Breast epithelium (tissue), 3 donors: ENCODE data around the gene OR2J1.

Source experiments
- POLR2A ChIP-seq: fragments of 450-650 bp; IDR thresholded peaks from one replicate; pipeline ENCODE4 v1.6.1; 2016; ENCODE audit warnings: antibody characterized with exemption, mild to moderate bottlenecking, moderate library complexity
- POLR2AphosphoS5 ChIP-seq, 3 donors: sonication (generic); formaldehyde crosslinking; IDR thresholded peaks; one replicate each; pipeline ENCODE4 v1.6.1; 2017; ENCODE audit warnings: antibody characterized with exemption in 3 of 3
- TF ChIP-seq, protein P1 (sequence below), 3 donors: fragments of 450-650 bp; IDR thresholded peaks; one replicate each; pipeline ENCODE4 v1.5.1; 2016 to 2017; ENCODE audit warnings: antibody characterized with exemption in 3 of 3, mild to moderate bottlenecking in 3 of 3, moderate library complexity in 3 of 3

DNA sequence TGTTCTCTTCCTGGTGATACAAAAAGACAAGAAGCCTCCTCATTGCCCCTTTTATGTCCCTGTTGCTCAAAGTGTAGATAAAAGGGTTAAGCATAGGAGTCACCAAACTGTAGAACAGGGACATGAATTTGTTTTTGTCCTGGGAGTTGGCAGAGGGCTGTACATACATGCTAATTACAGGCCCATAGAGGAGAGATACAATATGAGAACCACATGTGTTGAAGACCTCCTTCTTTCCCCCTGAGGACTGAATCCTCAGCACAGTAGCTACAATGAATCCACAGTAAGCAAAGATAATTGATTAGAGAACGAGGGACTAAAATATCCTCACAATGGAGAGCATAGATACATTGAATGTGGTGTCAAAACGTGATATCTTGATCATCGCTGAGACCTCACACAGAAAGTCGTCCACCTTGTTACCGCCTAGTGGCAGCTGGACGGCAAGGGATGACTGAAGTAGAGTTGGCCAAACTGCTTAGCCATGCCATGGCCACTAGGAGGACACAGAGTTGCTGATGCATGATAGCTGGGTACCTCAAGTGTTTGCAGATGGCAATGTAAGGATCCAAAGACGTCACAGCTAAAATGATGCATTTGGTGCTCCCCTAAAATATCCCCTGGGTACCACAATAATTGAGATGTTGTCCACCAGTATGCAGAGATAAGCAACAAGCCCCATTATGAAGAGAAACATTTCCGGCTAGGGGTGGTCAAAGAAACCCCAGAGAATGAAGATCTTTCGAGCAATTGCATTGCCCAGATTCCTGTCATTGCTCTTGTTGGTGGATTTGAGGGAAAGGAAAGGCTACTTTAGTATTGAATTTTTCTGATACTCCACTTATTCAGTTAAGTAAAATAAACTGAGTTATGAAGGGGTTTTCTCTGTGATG, 27.2 kb upstream of the OR2J1 start:
- TF ChIP-seq, protein P1, sequence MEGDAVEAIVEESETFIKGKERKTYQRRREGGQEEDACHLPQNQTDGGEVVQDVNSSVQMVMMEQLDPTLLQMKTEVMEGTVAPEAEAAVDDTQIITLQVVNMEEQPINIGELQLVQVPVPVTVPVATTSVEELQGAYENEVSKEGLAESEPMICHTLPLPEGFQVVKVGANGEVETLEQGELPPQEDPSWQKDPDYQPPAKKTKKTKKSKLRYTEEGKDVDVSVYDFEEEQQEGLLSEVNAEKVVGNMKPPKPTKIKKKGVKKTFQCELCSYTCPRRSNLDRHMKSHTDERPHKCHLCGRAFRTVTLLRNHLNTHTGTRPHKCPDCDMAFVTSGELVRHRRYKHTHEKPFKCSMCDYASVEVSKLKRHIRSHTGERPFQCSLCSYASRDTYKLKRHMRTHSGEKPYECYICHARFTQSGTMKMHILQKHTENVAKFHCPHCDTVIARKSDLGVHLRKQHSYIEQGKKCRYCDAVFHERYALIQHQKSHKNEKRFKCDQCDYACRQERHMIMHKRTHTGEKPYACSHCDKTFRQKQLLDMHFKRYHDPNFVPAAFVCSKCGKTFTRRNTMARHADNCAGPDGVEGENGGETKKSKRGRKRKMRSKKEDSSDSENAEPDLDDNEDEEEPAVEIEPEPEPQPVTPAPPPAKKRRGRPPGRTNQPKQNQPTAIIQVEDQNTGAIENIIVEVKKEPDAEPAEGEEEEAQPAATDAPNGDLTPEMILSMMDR (IDR thresholded peaks at IDR 0.05): peak in 2 of 3 donors; percentile 9 to 35
- TF ChIP-seq POLR2AphosphoS5 (IDR thresholded peaks at IDR 0.05): no peak
- no peak for TF ChIP-seq POLR2A
